Motor neuron (in vitro differentiated cells): ENCODE measurements around the gene FGFR2. TPM values are rescaled to one million over a fixed set of nuclear protein-coding genes. Genes with fewer than 3 reads are reported as not detected.

ENCODE experiments used
- ATAC-seq, 8 experiments: fragments of 200-7000 bp; cut with Tn5 transposase; replicated peaks in 6 of 8; 2 replicates each; pipeline ENCODE4 v1.8.0; 2021; ENCODE audit warnings: mild to moderate bottlenecking in 8 of 8, moderate library complexity in 8 of 8
- H3K27ac ChIP-seq, 2 donors: fragments of 250-450 bp; sonication (Bioruptor Pico); 2 replicates each; pipeline ENCODE4 v1.9.0; 2021; ENCODE audit warnings: antibody characterized with exemption in 2 of 2, mild to moderate bottlenecking in 2 of 2, moderate library complexity in 1 of 2
- H3K4me1 ChIP-seq, 2 donors: fragments of 250-450 bp; sonication (Bioruptor Pico); replicated peaks in 1 of 2; 2 replicates each; pipeline ENCODE4 v1.6.1; 2021; ENCODE audit warnings: antibody characterized with exemption in 2 of 2, mild to moderate bottlenecking in 2 of 2, moderate library complexity in 1 of 2
- H3K4me3 ChIP-seq, 5 donors: fragments of 250-450 bp; sonication (Bioruptor Pico); 2 replicates each; pipeline ENCODE4 v1.9.0; 2021; ENCODE audit warnings: antibody characterized with exemption in 5 of 5, mild to moderate bottlenecking in 5 of 5, moderate library complexity in 4 of 5
- WGBS, 10 experiments: fragments of 450-650 bp; shearing (Covaris generic); methylation state at CpG; one replicate each; pipeline ENCODE4 v1.0.0; 2022; 5-methylcytosine and 5-hydroxymethylcytosine counted together
- in situ Hi-C, 9 experiments: fragments of 400-800 bp; cut with MboI; loops; one replicate each; pipeline ENCODE4 v1.15.0; 2021; ENCODE audit warnings: low sequenced_read_pairs in 9 of 9, low pct_unique_long_range_greater_than_20kb in 2 of 9; ENCODE audit not compliant: unreplicated experiment in 9 of 9
- total RNA-seq, 8 experiments: library from RNA; unstranded; fragments of 300-600 nt; gene quantifications; 2 replicates each; pipeline versions ENCODE4 v1.2.3 to v1.2.4, GENCODE V29; 2022

FGFR2 gene
- total RNA-seq, 8 experiments from 2014 or later = 0.20 to 100.0 (median 32.4) TPM

DNA sequence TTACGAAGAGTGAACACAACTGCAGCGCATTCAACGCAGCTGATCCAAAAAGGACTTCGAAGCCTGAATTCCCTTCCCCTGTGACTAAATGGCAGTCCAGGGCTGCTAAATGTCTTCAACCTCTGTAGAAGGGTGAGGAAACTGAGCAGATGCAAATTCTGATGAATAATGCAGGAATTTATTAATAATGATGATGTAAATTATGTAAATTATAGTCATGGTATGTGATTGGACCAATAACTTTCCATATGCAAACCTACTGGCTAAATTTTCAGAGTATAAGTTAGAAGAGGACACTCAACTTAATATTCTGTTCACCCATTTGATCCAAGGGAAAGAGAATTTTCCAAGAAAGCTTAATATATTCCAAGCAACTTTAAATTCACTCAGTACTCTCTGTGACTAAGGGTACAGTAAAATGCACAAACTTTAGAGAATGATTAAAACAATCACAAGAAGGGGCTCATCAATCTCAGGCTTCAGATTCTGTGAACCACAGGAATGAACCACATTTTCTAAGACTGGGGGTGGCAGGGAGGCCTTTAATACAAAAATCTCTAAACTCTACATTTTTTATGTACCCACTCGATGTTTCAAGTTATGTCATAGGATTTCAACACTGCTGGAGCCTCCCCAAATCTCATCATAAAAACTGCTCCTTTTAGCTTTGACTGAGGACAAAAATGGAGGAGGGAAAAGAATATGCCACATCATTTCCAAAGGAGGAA lies 3.5 kb downstream of the FGFR2 start:
- peak overlapping the region; percentile 45 to 84 for H3K27ac ChIP-seq
- in situ Hi-C loops = no loop called here
- peak overlapping the region in 4 of 5 donors; percentile 51 to 78 (median 52) for H3K4me3 ChIP-seq
- ATAC-seq = no peak
- H3K4me1 ChIP-seq = peaks cover 42 to 55% of the 10 kb centered on the region in 2 donors
- WGBS, 10 experiments = 0 to 82% (median 53%) methylated on average over 1 to 5 of the region's 5 CpGs; no CpG with 5 or more reads in 1 of the 10 experiments

DNA sequence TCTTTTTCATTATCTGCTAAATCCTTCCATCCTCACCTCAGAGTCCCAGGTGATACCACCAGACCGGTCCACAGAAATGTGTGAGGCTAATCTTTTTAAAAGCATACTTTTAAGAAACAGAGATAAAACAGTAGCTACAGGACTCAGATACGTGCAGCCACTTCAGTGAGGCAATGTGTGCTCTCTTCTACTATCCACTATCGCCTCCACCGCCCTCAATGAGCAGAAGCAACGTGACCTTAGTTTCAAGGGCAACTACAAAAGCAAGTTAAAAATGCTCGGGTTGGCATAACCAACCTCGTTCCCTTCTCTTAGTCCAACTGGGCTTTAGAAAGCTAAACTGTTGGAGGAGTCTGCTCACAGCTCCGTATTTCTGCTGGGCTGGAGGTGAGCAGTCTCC lies 4.2 kb downstream of the FGFR2 start:
- Histone ChIP-seq H3K4me3 (peak overlapping the region in 2 of 5 donors; percentile 5 to 11), H3K27ac (peak overlapping the region in 1 of 2 donors; percentile 13), H3K4me1 (peaks cover 39 to 51% of the 10 kb centered on the region in 2 donors)
- in situ Hi-C loops = no loop called here
- ATAC-seq = no peak
- 13 to 96% (median 70%) methylated on average over 2 to 8 of the region's 8 CpGs; no CpG with 5 or more reads in 1 of the 10 experiments for WGBS, 10 experiments

DNA sequence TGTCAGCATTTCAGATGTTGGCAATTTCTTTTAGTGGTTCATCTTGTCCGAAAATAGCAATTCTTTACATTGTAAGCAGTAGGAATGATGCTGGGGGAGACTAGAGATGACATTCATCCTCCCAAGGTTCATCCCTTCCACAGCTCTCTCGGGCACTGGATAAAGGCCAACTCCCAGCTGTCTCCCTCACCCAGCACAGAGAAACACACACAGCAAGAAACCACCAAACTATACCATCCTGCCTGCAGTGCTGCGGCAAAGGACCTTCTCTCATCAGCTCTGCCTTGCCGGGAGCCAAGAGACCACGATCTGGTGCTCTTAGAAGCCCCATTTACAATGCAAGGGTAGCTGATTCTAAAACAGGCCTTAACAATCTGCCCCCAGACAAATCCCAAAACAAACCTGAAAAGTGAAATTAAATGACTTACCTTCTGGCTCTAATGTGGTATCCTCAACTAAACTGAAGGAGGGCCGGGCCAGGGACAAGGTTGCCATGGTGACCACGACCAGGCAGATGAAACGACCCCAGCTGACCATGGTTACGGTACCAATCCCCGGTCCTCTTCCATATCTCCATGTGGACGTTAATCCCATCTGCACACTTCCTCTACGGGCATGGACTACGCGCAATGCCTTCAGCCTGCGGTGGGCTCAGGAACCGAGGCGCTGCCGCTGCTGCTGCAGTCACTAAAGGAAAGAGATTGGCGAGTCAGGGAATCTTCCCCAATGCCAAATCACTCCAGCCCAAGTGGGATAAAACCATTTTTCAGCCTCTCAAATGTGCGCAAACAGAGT lies 4.8 kb downstream of the FGFR2 start:
- no peak for ATAC-seq
- Histone ChIP-seq H3K4me1 (peaks cover 39 to 51% of the 10 kb centered on the region in 2 donors), H3K4me3 (peak overlapping the region in 3 of 5 donors; percentile 2 to 11 (median 2)), H3K27ac (no peak overlapping the region)
- in situ Hi-C loops = no loop called here
- WGBS, 10 experiments = 21 to 100% (median 83%) methylated on average over 1 to 16 of the region's 20 CpGs; no CpG with 5 or more reads in 1 of the 10 experiments

DNA sequence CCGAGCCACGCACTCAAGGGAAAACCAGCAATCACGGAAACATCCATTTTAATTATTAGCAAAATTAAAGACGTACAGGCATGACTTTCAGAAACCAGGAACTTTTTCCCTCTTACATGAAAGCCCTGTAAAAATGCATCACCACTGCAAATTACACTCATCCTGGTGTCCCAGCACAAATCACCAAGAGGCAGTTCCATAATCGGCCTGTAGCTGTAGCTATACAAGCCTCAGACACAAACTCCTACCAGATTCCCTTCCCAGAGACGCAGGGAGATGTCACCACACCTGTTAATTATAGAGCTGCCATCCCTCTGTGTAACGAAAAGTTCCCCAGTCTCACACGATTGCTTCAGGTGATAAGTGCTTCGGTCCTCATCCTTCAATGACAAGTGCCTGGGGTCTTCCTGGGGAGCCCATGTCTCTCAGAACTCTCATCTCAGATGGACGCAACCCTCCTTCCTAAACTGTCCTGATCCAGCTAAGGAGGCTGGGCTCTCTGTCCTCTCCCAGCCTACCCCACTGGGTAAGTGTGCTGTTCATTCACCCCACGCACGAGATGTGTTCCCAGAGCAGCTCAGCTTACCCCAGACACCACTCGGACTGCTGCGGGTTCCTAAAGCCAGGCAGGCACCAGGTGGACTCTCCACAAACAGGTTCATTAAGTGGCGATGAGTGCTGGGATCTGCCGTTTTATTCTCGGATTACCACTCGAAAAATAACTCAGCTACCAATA lies 5.9 kb downstream of the FGFR2 start:
- WGBS, 10 experiments = 20 to 100% (median 91%) methylated on average over 1 to 9 of the region's 18 CpGs
- Histone ChIP-seq H3K4me3 (no peak overlapping the region), H3K4me1 (peaks cover 39 to 51% of the 10 kb centered on the region in 2 donors), H3K27ac (no peak overlapping the region)
- in situ Hi-C loops = no loop called here
- ATAC-seq = peak in 1 of 8 experiments; percentile 14

DNA sequence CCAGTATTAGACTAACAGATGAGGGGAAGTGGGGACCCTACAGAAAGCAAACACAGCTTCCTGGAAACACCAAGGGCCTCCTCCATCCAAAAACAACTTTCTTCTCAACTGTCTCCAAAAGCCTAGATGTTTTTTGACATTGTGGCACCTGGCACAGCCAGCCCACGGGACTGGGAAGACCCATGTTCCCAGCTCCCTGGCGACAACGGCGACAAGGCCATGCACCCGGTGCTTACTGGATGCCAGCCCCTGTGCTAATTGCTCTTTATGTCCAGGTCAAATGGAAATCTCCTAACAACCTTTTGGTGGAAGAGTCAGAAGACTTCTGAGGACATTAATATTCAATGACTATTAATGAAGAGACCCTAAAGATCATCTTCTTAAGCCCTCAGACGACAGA lies 7.1 kb downstream of the FGFR2 start:
- Histone ChIP-seq H3K4me3 (no peak overlapping the region), H3K4me1 (peaks cover 39 to 50% of the 10 kb centered on the region in 2 donors), H3K27ac (no peak overlapping the region)
- no peak for ATAC-seq
- in situ Hi-C loops = no loop called here
- 20 to 100% (median 70%) methylated on average over 1 to 2 of the region's 6 CpGs; no CpG with 5 or more reads in 3 of the 10 experiments for WGBS, 10 experiments

DNA sequence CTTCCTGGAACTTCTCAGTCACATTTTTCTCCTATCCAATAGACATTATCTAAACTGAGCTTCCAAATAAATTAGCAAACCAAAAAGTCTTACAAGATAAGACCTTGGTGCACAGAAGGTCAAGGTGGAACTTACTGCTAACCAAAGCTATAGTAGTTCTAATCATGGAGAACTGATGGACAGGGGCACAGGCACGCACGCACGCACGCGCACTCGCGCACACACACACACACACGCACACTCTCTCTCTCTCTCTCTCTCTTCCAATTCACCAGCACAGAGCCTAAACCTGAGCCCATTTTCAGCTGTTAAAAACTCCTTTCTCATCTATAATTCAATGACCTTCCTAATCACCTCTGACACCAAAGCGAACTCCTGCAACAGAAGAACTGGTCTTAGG lies 7.5 kb downstream of the FGFR2 start:
- 50 to 95% (median 87%) methylated on average over 3 to 9 of the region's 9 CpGs; no CpG with 5 or more reads in 2 of the 10 experiments for WGBS, 10 experiments
- no peak overlapping the region for H3K4me3 ChIP-seq
- in situ Hi-C loops = no loop called here
- H3K4me1 ChIP-seq = peaks cover 39 to 48% of the 10 kb centered on the region in 2 donors
- ATAC-seq = no peak
- H3K27ac ChIP-seq = no peak overlapping the region

DNA sequence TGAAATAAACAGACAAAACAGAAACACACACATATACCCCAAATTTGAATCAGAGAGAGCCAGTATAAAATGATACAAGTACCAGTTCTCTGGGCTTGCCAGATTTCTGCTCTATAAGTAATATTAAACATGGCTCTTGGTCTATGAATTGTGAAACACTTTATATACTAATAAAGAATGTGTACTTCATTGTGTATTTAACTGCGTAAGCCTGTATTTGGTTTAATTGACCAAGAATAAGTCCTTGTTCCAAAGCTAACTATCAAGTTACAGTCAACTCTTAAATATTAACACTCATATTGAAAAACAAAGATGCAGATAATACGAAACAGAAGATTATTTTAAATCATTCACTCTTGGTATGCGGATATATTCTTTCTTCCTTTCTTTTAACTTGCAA lies 8.7 kb downstream of the FGFR2 start:
- Histone ChIP-seq H3K27ac (no peak overlapping the region), H3K4me3 (no peak overlapping the region), H3K4me1 (peaks cover 33 to 35% of the 10 kb centered on the region in 2 donors)
- in situ Hi-C loops = no loop called here
- 40 to 100% (median 90%) methylated on average over 1 to 3 of the region's 3 CpGs; no CpG with 5 or more reads in 1 of the 10 experiments for WGBS, 10 experiments
- no peak for ATAC-seq

DNA sequence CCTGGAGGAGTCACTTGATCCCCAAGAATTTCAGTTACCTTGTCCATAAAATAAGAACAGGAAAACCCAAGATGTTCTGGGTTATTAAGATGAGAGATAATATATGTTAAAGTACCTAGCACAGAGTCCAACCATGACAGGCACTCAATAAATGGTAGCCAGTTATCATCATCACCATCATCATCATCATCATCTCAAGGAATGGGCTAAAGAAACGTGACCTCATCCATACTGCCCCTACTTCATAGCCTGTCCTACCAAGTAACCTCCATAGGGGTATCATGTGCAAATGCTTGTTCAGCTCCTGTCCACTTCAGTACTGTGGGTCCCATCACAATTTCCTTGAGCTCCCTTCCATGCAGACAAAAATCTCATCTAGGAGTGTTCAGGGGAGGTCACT lies 14.4 kb downstream of the FGFR2 start:
- H3K27ac ChIP-seq = no peak overlapping the region
- in situ Hi-C loops = no loop called here
- WGBS, 10 experiments = 0 to 86% (median 60%) methylated on average over 1 of the region's 1 CpG; no CpG with 5 or more reads in 7 of the 10 experiments
- H3K4me3 ChIP-seq = no peak overlapping the region
- H3K4me1 ChIP-seq = peaks cover 21 to 25% of the 10 kb centered on the region in 2 donors
- ATAC-seq = no peak

DNA sequence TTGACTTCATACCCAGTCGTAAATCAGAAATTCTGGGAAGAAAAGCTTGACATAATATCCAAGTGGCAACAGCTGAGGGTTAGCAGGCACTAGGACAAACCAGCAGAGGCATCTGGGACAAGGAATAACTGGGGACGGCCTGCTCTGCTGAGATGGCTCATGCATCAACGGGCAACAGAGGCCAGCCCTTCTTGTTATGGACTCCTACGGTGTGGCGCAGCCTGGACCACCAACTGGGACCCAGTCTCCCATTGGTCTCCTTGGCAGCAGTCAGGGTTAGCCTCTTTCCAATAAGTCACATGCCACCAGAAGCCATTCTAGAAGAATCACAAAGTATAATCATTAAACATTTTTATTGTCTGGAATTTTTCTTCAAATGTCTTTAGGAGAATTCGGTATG lies 15.0 kb downstream of the FGFR2 start:
- ATAC-seq = no peak
- H3K4me3 ChIP-seq = no peak overlapping the region
- WGBS, 10 experiments = 46 to 100% (median 95%) methylated on average over 1 to 5 of the region's 6 CpGs; no CpG with 5 or more reads in 1 of the 10 experiments
- H3K4me1 ChIP-seq = peaks cover 27 to 31% of the 10 kb centered on the region in 2 donors
- in situ Hi-C loops = no loop called here
- H3K27ac ChIP-seq = no peak overlapping the region

DNA sequence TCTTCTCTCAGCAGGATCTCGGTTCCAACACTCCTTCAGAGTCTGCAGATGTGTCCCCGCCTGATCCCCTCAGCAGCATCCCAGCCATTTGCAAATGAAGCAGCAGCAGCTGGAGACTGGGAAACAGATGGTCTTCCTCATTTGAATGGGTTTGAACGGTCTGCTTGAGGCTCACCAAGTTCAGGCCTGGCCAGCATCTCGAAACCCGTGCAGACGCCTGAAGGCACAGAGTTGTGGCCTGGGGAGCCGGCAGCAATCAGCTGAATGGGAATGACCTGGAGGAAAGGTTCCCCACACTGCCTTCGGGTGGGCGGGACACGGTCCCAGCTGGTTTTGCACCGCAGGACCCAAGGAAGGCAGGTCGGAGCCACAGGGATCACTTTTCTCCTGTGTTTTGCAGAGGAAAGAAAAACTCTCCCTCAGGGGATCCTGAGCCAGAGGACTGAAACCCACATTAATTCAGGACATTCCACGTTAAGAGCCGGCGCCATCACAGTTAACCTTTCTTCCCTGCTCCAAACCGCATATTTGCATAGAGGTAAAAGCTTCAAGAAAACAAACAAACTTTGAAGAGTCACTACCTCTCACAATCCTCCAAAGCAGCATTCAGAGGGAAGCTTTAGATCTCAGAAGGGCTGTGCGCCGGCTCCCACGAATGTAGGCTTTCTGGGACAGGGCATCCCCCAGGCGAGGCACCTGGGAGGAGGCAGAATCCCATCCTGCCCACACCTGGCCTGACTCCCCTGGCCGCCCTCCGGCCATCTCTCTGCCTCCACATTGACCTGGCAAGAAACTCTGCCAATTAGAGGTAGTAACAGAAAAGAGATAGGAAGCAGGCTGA lies 17.7 kb downstream of the FGFR2 start:
- ATAC-seq = peak in 7 of 8 experiments; percentile 43 to 86 (median 71)
- in situ Hi-C loops = no loop called here
- H3K4me1 ChIP-seq = peaks cover 32 to 37% of the 10 kb centered on the region in 2 donors
- no peak overlapping the region for H3K4me3 ChIP-seq
- no peak overlapping the region for H3K27ac ChIP-seq
- 16 to 40% (median 27%) methylated on average over 1 to 13 of the region's 22 CpGs; no CpG with 5 or more reads in 2 of the 10 experiments for WGBS, 10 experiments

DNA sequence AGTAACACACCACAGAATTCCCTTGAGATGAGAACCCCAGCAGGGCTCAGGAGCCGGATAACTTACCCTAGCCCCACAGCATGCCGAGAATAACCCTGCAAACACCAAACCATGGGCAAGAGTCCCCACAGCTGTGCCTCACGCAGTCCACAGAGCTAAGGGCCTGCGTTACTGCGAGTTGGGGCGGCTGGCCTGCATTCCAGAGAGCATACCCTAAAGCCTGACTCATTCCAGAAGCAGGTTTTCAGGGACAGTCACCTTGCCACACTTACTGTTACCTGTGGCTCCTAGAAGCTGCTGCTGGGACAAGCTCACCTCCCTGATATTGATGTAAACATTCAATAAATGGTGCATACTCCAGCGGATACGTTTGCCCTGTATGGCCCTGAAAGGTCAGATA lies 18.6 kb downstream of the FGFR2 start:
- in situ Hi-C loops = no loop called here
- peak in 2 of 8 experiments; percentile 1 to 18 for ATAC-seq
- no peak overlapping the region for H3K4me3 ChIP-seq
- H3K27ac ChIP-seq = no peak overlapping the region
- 20 to 80% (median 45%) methylated on average over 1 to 4 of the region's 8 CpGs; no CpG with 5 or more reads in 6 of the 10 experiments for WGBS, 10 experiments
- H3K4me1 ChIP-seq = peaks cover 32 to 37% of the 10 kb centered on the region in 2 donors

DNA sequence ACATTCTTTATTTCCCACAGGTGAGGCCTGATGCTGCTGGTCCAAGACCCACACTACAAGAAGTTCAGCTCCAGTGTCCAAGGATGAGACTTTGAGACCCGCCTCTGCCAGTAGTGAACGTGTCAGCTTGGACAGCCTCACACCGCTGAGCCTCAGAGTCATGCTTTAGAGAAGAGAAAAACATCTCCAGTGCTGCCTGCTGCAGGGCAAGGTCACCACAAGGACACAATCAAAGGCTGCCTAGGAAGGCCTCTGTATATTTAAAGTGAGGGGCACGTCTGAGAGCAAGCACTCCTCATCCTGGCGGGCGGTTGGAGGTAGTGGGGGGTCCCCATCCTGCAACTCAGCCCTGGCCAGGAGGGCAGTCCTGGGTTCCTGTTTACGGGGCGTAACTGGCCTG lies 19.3 kb downstream of the FGFR2 start:
- 0 to 78% (median 56%) methylated on average over 2 to 8 of the region's 8 CpGs; no CpG with 5 or more reads in 5 of the 10 experiments for WGBS, 10 experiments
- in situ Hi-C loops = no loop called here
- peak in 5 of 8 experiments; percentile 68 to 86 (median 81) for ATAC-seq
- H3K27ac ChIP-seq = no peak overlapping the region
- H3K4me3 ChIP-seq = no peak overlapping the region
- peaks cover 32 to 37% of the 10 kb centered on the region in 2 donors for H3K4me1 ChIP-seq
